K562 (cell line): Measurements from ENCODE around the gene NACC1. TPM values are rescaled to one million over a fixed set of nuclear protein-coding genes. Genes with fewer than 3 reads are reported as not detected.
A peak's percentile ranks its signal among the peaks of the same experiment; 100 is the strongest.

ENCODE experiments used
- ARID1B ChIP-seq: fragments of 450-650 bp; IDR thresholded peaks from 2 replicates; pipeline ENCODE4 v1.6.1; 2016; ENCODE audit warnings: antibody characterized with exemption, mild to moderate bottlenecking, inconsistent platforms
- HDAC3 ChIP-seq: fragments of 450-650 bp; IDR thresholded peaks from 2 replicates; pipeline ENCODE4 v1.6.1; 2018; ENCODE audit warnings: borderline replicate concordance, mild to moderate bottlenecking, moderate library complexity; ENCODE audit not compliant: partially characterized antibody
- HEY1 ChIP-seq: fragments of 250-450 bp; sonication (Bioruptor Pico); IDR thresholded peaks from 2 replicates; pipeline ENCODE4 v1.5.0; 2020; ENCODE audit warnings: mild to moderate bottlenecking, moderate library complexity, borderline replicate concordance
- ILF3 ChIP-seq: fragments of 450-650 bp; IDR thresholded peaks from 2 replicates; pipeline ENCODE4 v1.6.1; 2018; ENCODE audit warnings: antibody characterized with exemption, mild to moderate bottlenecking, moderate library complexity, borderline replicate concordance
- SMAD1 ChIP-seq: fragments of 150-350 bp; IDR thresholded peaks from 2 replicates; pipeline ENCODE4 v1.6.1; 2014; ENCODE audit warnings: low read length, low read depth; ENCODE audit not compliant: partially characterized antibody
- SP2 ChIP-seq: IDR thresholded peaks from 2 replicates; pipeline ENCODE4 v1.6.1; 2011; ENCODE audit warnings: mild to moderate bottlenecking, low read depth, low read length, moderate library complexity; ENCODE audit not compliant: poor library complexity, severe bottlenecking; ENCODE audit errors: extremely low read depth
- TEAD4 ChIP-seq, 2 experiments: sonication (generic) in 1 of 2; formaldehyde crosslinking in 1 of 2; IDR thresholded peaks; 2 replicates each; pipeline versions ENCODE4 v1.6.1 to v1.8.0; 2012 to 2022; ENCODE audit warnings: borderline replicate concordance in 1 of 2, inconsistent platforms in 1 of 2, low read length in 1 of 2, mild to moderate bottlenecking in 1 of 2, missing genetic modification reagents in 1 of 2
- TFAM ChIP-seq: fragments of 250-450 bp; sonication (Bioruptor Pico); conservative IDR thresholded peaks from 2 replicates; pipeline ENCODE4 v1.5.0; 2021; ENCODE audit warnings: mild to moderate bottlenecking, moderate library complexity
- TRIM24 ChIP-seq, 2 experiments: fragments of 450-650 bp; IDR thresholded peaks; 2 replicates each; pipeline ENCODE4 v1.6.1; 2016
- WHSC1 ChIP-seq: IDR thresholded peaks from one replicate; pipeline ENCODE4 v1.6.1; 2012; ENCODE audit warnings: low read length, control low read depth, inconsistent platforms
- ZNF165 ChIP-seq: fragments of 250-450 bp; sonication (Bioruptor Pico); IDR thresholded peaks from 2 replicates; pipeline ENCODE4 v1.4.0; 2020; ENCODE audit warnings: borderline replicate concordance
- ZZZ3 ChIP-seq: fragments of 450-650 bp; IDR thresholded peaks from 2 replicates; pipeline ENCODE4 v1.6.1; 2016; ENCODE audit warnings: antibody characterized with exemption, mild to moderate bottlenecking, moderate library complexity
- polyA plus RNA-seq, 8 experiments: library from polyadenylated mRNA; depleted of rRNA in 4 of 8; stranded (reverse) in 5 of 8; unstranded in 3 of 8; fragments of >200 nt; fragmentation: Nextera tagmentation in 2 of 8; fragmentation: Illumina TruSeq in 1 of 8; extraction: Ambion mirVana in 2 of 8; extraction: Trizol in 1 of 8; gene quantifications; 2 replicates each; pipeline versions ENCODE4 v1.2.1 to v1.2.3, GENCODE V29; 2011 to 2014; ENCODE audit warnings: inconsistent platforms in 1 of 8, missing spikeins in 1 of 8
- total RNA-seq, 7 experiments: library from RNA; depleted of rRNA in 6 of 7; stranded (reverse); fragments of >200 nt in 6 of 7; fragmentation: Illumina TruSeq in 2 of 7; extraction: Trizol in 2 of 7; gene quantifications; 2 replicates each; pipeline versions ENCODE4 v1.2.1 to v1.2.3, GENCODE V29; 2011 to 2021; ENCODE audit warnings: low replicate concordance in 1 of 7
- TF ChIP-seq, protein P1 (sequence below): fragments of 450-650 bp; conservative IDR thresholded peaks from 2 replicates; pipeline ENCODE4 v1.6.1; 2016; ENCODE audit warnings: missing genetic modification characterization, low read depth, mild to moderate bottlenecking, missing compliant biosample characterization, moderate library complexity
- TF ChIP-seq, protein P2 (sequence below), 3 experiments: fragments of 200-800 bp in 1 of 3; fragments of 250-450 bp in 1 of 3; fragments of 450-650 bp in 1 of 3; sonication (Bioruptor Pico) in 1 of 3; sonication (Bioruptor generic) in 1 of 3; formaldehyde crosslinking in 1 of 3; IDR thresholded peaks; 2 replicates each; pipeline versions ENCODE4 v1.6.1 to v1.8.0; 2016 to 2022; ENCODE audit warnings: mild to moderate bottlenecking in 2 of 3, missing genetic modification characterization in 2 of 3, missing compliant biosample characterization in 1 of 3, moderate library complexity in 1 of 3
- TF ChIP-seq, protein P3 (sequence below): sonication (generic); formaldehyde crosslinking; IDR thresholded peaks from 2 replicates; pipeline ENCODE4 v1.8.0; 2022; ENCODE audit warnings: mild to moderate bottlenecking, missing genetic modification reagents, borderline replicate concordance
- TF ChIP-seq, protein P4 (sequence below): fragments of 450-650 bp; IDR thresholded peaks from 2 replicates; pipeline ENCODE4 v1.7.1; 2018; ENCODE audit warnings: mild to moderate bottlenecking, low read depth; ENCODE audit not compliant: partially characterized antibody

NACC1 gene
- total and polyA plus RNA-seq, 9 of the 15 experiments (the other 6 are each of a cell fraction or from before 2014, with no cell fraction given), result 0.04 to 96.6 (median 25.8) TPM

DNA sequence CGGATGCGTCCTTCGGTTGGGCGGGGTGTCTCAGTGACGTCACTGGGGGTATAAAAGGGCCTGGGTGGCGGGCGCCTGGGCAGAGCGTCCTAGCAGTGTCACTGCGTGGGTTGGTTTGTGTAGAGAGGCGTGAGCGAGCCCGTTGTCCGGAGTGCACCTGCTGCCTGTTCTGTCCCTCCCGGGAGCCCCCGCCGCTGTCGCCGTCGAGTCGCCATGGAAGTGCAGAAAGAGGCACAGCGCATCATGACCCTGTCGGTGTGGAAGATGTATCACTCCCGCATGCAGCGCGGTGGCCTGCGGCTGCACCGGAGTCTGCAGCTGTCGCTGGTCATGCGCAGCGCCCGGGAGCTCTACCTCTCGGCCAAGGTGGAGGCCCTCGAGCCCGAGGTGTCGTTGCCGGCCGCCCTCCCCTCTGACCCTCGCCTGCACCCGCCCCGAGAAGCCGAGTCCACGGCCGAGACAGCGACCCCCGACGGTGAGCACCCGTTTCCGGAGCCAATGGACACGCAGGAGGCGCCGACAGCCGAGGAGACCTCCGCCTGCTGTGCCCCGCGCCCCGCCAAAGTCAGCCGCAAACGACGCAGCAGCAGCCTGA, 35.0 kb downstream of the NACC1 start (continued):
- TF ChIP-seq WHSC1 (no peak), ARID1B (peak; percentile 62), TEAD4 (IDR thresholded peaks at IDR 0.05; ENCODE audit: low read length) (no peak; the same call in 1 of the 2 replicates), TEAD4 (CRISPR knock-in tag; IDR thresholded peaks at IDR 0.05; ENCODE audit: borderline replicate concordance) (peak; percentile 60; the same call in 1 of the 2 replicates), TFAM (CRISPR knock-in tag) (no peak), SP2 (no peak), TRIM24 (IDR thresholded peaks at IDR 0.05) (peak in 1 of 2 experiments; percentile 41; a peak in 2 of 4 replicates), ILF3 (0 out of 2 replicates have a peak, but pooled peaks have one; percentile 76), SMAD1 (peak; percentile 99), ZNF165 (CRISPR knock-in tag) (no peak), HDAC3 (peak; percentile 70), HEY1 (CRISPR knock-in tag) (no peak; the same call in 1 of the 2 replicates), ZZZ3 (no peak)
- TF ChIP-seq, protein P1, sequence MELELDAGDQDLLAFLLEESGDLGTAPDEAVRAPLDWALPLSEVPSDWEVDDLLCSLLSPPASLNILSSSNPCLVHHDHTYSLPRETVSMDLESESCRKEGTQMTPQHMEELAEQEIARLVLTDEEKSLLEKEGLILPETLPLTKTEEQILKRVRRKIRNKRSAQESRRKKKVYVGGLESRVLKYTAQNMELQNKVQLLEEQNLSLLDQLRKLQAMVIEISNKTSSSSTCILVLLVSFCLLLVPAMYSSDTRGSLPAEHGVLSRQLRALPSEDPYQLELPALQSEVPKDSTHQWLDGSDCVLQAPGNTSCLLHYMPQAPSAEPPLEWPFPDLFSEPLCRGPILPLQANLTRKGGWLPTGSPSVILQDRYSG (tag), result no peak
- TF ChIP-seq, protein P2, sequence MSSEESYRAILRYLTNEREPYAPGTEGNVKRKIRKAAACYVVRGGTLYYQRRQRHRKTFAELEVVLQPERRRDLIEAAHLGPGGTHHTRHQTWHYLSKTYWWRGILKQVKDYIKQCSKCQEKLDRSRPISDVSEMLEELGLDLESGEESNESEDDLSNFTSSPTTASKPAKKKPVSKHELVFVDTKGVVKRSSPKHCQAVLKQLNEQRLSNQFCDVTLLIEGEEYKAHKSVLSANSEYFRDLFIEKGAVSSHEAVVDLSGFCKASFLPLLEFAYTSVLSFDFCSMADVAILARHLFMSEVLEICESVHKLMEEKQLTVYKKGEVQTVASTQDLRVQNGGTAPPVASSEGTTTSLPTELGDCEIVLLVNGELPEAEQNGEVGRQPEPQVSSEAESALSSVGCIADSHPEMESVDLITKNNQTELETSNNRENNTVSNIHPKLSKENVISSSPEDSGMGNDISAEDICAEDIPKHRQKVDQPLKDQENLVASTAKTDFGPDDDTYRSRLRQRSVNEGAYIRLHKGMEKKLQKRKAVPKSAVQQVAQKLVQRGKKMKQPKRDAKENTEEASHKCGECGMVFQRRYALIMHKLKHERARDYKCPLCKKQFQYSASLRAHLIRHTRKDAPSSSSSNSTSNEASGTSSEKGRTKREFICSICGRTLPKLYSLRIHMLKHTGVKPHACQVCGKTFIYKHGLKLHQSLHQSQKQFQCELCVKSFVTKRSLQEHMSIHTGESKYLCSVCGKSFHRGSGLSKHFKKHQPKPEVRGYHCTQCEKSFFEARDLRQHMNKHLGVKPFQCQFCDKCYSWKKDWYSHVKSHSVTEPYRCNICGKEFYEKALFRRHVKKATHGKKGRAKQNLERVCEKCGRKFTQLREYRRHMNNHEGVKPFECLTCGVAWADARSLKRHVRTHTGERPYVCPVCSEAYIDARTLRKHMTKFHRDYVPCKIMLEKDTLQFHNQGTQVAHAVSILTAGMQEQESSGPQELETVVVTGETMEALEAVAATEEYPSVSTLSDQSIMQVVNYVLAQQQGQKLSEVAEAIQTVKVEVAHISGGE (CRISPR knock-in tag; IDR thresholded peaks at IDR 0.05), result peak in 1 of 3 experiments; percentile 28; a peak in 1 of 6 replicates
- TF ChIP-seq, protein P3, sequence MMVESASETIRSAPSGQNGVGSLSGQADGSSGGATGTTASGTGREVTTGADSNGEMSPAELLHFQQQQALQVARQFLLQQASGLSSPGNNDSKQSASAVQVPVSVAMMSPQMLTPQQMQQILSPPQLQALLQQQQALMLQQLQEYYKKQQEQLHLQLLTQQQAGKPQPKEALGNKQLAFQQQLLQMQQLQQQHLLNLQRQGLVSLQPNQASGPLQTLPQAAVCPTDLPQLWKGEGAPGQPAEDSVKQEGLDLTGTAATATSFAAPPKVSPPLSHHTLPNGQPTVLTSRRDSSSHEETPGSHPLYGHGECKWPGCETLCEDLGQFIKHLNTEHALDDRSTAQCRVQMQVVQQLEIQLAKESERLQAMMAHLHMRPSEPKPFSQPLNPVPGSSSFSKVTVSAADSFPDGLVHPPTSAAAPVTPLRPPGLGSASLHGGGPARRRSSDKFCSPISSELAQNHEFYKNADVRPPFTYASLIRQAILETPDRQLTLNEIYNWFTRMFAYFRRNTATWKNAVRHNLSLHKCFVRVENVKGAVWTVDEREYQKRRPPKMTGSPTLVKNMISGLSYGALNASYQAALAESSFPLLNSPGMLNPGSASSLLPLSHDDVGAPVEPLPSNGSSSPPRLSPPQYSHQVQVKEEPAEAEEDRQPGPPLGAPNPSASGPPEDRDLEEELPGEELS (CRISPR knock-in tag), result peak; percentile 81
- TF ChIP-seq, protein P4, sequence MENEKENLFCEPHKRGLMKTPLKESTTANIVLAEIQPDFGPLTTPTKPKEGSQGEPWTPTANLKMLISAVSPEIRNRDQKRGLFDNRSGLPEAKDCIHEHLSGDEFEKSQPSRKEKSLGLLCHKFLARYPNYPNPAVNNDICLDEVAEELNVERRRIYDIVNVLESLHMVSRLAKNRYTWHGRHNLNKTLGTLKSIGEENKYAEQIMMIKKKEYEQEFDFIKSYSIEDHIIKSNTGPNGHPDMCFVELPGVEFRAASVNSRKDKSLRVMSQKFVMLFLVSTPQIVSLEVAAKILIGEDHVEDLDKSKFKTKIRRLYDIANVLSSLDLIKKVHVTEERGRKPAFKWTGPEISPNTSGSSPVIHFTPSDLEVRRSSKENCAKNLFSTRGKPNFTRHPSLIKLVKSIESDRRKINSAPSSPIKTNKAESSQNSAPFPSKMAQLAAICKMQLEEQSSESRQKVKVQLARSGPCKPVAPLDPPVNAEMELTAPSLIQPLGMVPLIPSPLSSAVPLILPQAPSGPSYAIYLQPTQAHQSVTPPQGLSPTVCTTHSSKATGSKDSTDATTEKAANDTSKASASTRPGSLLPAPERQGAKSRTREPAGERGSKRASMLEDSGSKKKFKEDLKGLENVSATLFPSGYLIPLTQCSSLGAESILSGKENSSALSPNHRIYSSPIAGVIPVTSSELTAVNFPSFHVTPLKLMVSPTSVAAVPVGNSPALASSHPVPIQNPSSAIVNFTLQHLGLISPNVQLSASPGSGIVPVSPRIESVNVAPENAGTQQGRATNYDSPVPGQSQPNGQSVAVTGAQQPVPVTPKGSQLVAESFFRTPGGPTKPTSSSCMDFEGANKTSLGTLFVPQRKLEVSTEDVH, result peak; percentile 75
